ENCODE data around the gene CETP.

CETP gene

DNA sequence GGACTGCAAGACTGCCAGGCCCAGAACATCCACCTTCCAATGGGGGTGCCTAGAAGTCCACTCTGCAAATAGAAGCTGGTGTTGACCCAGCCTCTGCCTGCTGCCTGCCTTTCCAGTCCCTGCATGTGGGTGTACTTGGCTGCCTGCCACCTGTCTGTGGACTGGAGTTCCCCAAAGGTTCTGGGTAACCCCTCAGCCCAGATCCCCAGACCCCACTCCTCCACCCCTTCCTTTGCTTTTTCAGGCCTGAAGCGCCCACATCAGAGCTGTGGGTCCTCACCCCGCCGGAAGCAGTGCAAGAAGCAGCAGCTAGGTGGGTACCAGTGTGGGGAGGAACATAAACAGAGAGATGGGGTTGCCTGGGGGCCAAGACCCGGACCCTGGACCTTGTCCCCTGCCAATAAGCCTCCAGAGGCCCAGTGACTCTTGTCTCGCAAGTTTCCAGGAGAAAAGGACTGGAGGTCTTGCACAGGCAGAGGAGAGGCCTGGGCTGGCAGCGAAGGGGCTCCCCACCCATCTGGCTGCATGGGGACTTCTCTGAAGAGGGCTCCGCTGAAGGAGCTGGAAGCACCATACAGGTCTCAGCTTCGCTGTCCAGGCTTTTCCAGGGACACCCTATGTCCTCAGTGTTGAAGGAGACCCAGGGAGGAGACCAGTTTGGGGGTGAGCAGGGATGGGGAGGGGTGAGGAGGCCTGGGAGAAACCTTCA lies 61.9 kb downstream of the CETP start:
- no peak for DNase-seq

DNA sequence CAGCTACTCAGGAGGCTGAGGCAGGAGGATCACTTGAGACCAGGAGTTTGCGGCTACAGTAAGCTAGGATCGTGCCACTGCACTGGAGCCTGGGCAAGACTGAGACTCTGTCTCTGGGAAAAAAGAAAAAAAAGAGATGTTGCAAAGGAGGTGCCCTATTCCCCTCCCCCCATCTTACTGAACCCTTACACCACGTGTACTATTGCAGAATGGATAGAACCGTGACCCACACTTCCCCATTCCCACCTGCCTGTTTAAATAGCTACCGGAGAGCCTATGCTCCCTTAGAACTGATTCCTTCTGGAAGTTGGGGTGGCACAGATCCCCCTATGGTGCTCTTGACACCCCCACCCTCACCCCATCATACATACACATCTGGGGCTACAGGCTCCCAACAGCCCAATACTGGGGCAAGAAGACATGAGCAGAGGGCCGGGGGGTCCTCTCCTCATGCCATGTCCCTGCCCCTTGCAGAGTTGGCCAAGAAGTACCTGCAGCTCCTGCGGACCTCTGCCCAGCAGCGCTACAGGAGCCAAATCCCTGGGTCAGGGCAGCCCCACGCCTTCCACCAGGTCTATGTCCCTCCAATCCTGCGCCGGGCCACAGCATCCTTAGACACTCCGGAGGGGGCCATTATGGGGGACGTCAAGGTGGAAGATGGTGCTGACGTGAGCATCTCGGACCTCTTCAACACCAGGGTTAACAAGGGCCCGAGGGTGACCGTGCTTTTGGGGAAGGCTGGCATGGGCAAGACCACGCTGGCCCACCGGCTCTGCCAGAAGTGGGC lies 63.3 kb downstream of the CETP start:
- DNase-seq, result no peak

DNA sequence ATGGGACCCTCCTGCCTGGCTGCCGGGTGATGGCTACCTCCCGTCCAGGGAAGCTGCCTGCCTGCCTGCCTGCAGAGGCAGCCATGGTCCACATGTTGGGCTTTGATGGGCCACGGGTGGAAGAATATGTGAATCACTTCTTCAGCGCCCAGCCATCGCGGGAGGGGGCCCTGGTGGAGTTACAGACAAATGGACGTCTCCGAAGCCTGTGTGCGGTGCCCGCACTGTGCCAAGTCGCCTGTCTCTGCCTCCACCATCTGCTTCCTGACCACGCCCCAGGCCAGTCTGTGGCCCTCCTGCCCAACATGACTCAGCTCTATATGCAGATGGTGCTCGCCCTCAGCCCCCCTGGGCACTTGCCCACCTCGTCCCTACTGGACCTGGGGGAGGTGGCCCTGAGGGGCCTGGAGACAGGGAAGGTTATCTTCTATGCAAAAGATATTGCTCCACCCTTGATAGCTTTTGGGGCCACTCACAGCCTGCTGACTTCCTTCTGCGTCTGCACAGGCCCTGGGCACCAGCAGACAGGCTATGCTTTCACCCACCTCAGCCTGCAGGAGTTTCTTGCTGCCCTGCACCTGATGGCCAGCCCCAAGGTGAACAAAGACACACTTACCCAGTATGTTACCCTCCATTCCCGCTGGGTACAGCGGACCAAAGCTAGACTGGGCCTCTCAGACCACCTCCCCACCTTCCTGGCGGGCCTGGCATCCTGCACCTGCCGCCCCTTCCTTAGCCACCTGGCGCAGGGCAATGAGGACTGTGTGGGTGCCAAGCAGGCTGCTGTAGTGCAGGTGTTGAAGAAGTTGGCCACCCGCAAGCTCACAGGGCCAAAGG lies 64.4 kb downstream of the CETP start:
- no peak for DNase-seq

DNA sequence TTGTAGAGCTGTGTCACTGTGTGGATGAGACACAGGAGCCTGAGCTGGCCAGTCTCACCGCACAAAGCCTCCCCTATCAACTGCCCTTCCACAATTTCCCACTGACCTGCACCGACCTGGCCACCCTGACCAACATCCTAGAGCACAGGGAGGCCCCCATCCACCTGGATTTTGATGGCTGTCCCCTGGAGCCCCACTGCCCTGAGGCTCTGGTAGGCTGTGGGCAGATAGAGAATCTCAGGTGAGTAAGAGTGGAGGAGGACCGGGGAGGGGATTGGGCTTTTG lies 65.0 kb downstream of the CETP start:
- no peak for DNase-seq

DNA sequence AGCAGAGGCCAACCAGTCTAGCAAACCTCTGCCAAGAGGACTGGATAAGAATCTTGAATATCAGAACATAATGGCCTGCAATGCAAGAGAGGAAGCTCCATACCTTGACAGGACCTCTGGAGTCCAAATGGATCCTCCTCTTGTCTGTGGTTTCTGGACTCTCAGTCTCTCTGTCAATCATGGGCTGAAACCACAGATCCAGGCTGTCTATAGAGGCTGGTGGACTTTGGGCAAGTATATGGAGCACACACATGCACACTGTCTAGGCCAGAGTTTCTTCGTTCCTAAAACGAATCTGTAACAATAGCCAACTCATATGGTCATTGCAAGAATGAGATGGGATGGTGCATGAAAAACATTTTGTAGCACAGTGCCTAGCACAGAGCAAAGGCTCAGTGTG lies 65.3 kb downstream of the CETP start:
- DNase-seq, result no peak

DNA sequence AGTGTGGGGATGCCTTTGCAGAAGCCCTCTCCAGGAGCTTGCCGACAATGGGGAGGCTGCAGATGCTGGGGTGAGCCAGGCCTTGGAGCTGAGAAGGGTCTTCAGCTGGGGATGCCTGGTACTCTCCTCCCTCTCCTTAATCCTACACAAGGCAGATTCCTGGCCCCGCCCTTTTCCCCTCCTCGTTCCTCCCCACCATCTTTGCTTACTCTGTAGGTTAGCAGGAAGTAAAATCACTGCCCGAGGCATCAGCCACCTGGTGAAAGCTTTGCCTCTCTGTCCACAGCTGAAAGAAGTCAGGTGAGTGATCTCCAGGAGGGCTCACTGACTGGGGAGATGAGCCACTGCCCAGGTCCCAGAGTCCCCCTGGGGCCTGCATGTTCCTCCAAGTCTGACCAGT lies 66.3 kb downstream of the CETP start:
- no peak for DNase-seq

DNA sequence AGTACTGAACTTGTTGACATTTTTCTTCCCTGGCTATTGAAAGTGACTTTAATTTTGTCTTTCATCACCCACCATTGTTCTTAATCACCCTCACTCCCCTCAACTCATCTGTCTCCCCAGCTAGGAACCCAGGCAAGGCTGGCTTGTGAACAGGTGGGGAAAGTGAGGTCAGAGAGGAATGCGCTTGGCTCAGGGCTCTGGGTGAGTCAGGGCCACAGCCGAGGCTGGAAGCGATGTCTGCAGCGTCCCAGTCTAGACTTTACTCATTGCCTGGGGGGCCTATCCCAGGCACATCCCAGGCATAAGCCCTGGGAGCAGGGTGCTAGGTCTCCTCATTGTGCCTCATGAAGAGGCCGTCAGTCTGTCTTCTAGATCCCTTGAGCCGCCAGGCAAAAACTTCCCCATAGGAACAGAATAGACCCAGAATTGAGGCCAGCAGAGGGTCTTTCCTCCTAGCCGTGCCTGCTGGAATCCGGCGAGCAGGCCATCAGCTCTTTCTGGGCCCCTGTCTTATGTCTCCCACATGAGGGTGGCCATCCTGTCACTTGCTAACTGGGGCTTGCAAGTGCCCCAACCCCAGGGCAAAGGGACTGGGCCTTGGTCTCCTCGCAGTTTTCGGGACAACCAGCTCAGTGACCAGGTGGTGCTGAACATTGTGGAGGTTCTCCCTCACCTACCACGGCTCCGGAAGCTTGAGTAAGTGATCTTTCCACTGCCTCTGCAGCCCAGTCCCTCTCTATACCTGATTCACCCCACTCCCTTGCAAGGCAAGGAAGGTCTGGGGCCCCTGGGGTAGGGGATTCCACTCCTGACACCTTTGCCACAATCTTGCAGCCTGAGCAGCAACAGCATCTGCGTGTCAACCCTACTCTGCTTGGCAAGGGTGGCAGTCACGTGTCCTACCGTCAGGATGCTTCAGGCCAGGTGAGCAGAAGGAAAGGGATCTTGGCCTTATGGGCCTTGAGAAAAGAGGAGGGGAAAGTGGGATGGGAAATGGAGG lies 67.7 kb downstream of the CETP start:
- DNase-seq, result no peak

DNA sequence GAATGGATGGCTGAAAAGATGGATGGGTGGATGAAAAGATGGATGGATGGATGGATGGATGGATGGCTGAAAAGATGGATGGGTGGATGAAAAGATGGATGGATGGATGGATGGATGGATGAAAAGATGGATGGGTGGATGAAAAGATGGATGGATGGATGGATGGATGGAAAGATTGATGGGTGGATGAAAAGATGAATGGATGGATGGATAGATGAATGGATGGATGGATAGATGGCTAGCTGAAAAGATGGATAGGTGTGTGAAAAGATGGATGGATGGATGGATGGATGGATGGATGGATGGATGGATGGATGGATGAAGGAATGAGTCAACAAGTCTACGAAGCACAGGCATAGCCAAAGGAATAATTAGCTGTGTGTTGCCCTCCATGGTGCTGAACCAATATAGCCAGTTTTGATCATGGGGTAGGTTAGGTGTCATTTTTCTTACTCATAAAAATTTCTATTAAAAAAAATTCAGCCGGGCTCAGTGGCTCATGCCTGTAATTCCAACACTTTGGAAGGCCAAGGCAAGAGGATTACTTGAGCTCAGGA lies 68.7 kb downstream of the CETP start:
- no peak for DNase-seq

DNA sequence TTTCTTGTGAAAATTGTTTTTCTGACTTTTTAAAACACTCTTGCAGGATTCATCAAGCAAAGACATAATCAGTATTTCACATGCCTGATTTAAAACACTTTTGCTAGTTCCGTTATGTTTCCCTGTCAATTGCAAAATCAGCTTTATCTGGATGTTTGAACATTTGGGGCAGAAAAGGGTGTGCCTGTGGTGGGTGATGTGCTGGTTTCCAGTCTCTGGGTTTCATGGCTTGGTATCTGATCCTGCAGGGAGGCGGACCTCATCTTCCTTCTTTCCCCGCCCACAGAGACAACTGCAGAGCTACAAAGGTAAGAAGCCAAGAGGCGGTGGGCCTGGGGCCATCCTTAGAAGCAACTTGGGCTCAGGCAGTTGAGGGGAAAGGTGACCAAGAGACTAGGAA lies 69.4 kb downstream of the CETP start:
- DNase-seq, result no peak

DNA sequence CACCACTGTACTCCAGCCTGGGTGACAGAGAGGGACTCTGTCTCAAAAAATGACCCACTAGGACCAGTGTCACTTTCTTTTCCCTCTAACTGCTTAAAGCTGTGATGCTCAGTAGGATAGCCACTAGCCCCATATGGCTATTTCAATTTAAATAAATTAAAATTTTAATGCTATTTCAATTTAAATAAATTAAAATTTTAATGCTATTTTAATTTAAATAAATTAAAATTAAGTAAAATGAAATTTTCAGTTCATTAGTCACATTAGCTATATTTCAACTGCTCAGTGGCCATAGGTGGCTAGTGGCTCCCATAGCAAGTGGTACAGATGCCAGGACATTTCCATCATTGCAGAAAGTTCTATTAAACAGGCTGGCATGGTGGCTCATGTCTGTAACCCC lies 70.6 kb downstream of the CETP start:
- no peak for DNase-seq

DNA sequence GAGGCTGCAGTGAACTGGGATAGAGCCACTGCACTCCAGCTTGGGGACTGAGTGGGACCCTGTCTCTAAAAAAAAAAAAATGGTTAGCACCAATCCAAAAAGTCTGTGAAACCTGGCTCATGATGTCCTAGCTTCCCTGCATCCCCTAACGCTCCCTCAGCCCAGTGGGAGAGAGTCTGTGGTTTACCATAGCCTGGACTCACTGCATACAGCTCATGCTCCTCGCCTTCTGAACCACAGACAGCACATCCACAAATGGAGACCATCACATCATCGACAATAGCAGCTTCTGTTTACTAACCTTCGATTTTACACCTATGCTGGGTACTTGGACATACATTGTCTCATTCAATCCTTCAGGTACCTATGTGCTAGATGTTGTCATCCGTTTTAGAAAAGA lies 71.2 kb downstream of the CETP start:
- DNase-seq, result no peak

Measured in NCI-H2171 treated with DMSO at 0.1 percent for 48 hours (cell line).